ENCODE measurements around the gene UBN2. TPM values are rescaled to one million over a fixed set of nuclear protein-coding genes. Genes with fewer than 3 reads are reported as not detected.
A peak's percentile ranks its signal among the peaks of the same experiment; 100 is the strongest.
"Not testable (repeated sequence)": the region's sequence is repeated elsewhere in the genome, so short reads cannot be mapped to it uniquely, and the experiment has no call there.

Gene UBN2
- total RNA-seq, 3 donors from 2014 or later (not counting 1 experiment from before 2014, with no cell fraction given): 17.6 to 33.2 (median 21.2) TPM

GRCh38 chr7:139226158-139226515 lies 4.9 kb upstream of the UBN2 start:
- DNase-seq; H3K4me3 Mint-ChIP-seq; H3K27me3 ChIP-seq (ENCODE audit: control insufficient read depth, insufficient read depth, low read length); intact Hi-C loops (cut with micrococcal nuclease); H3K9me3 ChIP-seq (ENCODE audit: control insufficient read depth, insufficient read depth, low read length); H3K4me1 ChIP-seq (ENCODE audit: control insufficient read depth, insufficient read depth, low read length); H3K27ac Mint-ChIP-seq; H3K27ac ChIP-seq (ENCODE audit: low read length); H3K9me3 Mint-ChIP-seq; H3K4me3 ChIP-seq (ENCODE audit: low read length); H3K36me3 ChIP-seq (ENCODE audit: control insufficient read depth, insufficient read depth, low read length); ATAC-seq; H3K36me3 Mint-ChIP-seq: not testable (repeated sequence)
- peaks cover 15 to 38% of the 10 kb centered on the region in 2 donors for H3K27me3 Mint-ChIP-seq (ENCODE audit: low read depth in 2 of 2)
- WGBS (ENCODE audit: insufficient coverage): 98% methylated on average over 23 of the region's 23 CpGs
- peaks cover 8 to 15% of the 10 kb centered on the region in 2 donors for H3K4me1 Mint-ChIP-seq

GRCh38 chr7:139226988-139227488 lies 4.0 kb upstream of the UBN2 start:
- DNase-seq; intact Hi-C loops (cut with micrococcal nuclease): not testable (repeated sequence)

GRCh38 chr7:139230023-139230422 lies 1.0 kb upstream of the UBN2 start:
- H3K9me3 ChIP-seq (ENCODE audit: control insufficient read depth, insufficient read depth, low read length): no peaks in the 10 kb centered on the region
- Mint-ChIP-seq H3K27ac (peak overlapping the region; percentile 94 to 95), H3K4me1 (peaks cover 22 to 28% of the 10 kb centered on the region in 2 donors), H3K27me3 (ENCODE audit: low read depth in 2 of 2) (peaks cover 3 to 6% of the 10 kb centered on the region in 2 donors), H3K4me3 (peak overlapping the region; percentile 99), H3K36me3 (no peaks in the 10 kb centered on the region), H3K9me3 (no peaks in the 10 kb centered on the region)
- no peaks in the 10 kb centered on the region for H3K27me3 ChIP-seq (ENCODE audit: control insufficient read depth, insufficient read depth, low read length)
- no peak for ATAC-seq
- H3K4me3 ChIP-seq (ENCODE audit: low read length): no peak overlapping the region
- H3K4me1 ChIP-seq (ENCODE audit: control insufficient read depth, insufficient read depth, low read length): peaks cover 12% of the 10 kb centered on the region
- 93% methylated on average over 8 of the region's 8 CpGs for WGBS (ENCODE audit: insufficient coverage)
- no peaks in the 10 kb centered on the region for H3K36me3 ChIP-seq (ENCODE audit: control insufficient read depth, insufficient read depth, low read length)
- DNase-seq: no peak
- H3K27ac ChIP-seq (ENCODE audit: low read length): no peak overlapping the region
- no peak for TF ChIP-seq CTCF (IDR thresholded peaks at IDR 0.05)
- intact Hi-C loops (cut with micrococcal nuclease): no loop called here

More at GRCh38 chr7:139226988-139227488, 4.0 kb upstream of the UBN2 start:
- H3K27ac Mint-ChIP-seq; H3K9me3 Mint-ChIP-seq; H3K4me3 ChIP-seq (ENCODE audit: low read length); H3K4me1 ChIP-seq (ENCODE audit: control insufficient read depth, insufficient read depth, low read length); ATAC-seq; H3K36me3 Mint-ChIP-seq; H3K27me3 ChIP-seq (ENCODE audit: control insufficient read depth, insufficient read depth, low read length); H3K27ac ChIP-seq (ENCODE audit: low read length); H3K36me3 ChIP-seq (ENCODE audit: control insufficient read depth, insufficient read depth, low read length); H3K4me3 Mint-ChIP-seq; H3K9me3 ChIP-seq (ENCODE audit: control insufficient read depth, insufficient read depth, low read length): not testable (repeated sequence)
- Mint-ChIP-seq H3K27me3 (ENCODE audit: low read depth in 2 of 2) (peaks cover 12 to 28% of the 10 kb centered on the region in 2 donors), H3K4me1 (peaks cover 11 to 16% of the 10 kb centered on the region in 2 donors)
- 95% methylated on average over 7 of the region's 8 CpGs for WGBS (ENCODE audit: insufficient coverage)

GRCh38 chr7:139230484-139230773 lies 608 bp upstream of the UBN2 start:
- H3K36me3 Mint-ChIP-seq: no peaks in the 10 kb centered on the region
- Histone ChIP-seq H3K36me3 (ENCODE audit: control insufficient read depth, insufficient read depth, low read length) (no peaks in the 10 kb centered on the region), H3K9me3 (ENCODE audit: control insufficient read depth, insufficient read depth, low read length) (no peaks in the 10 kb centered on the region), H3K4me1 (ENCODE audit: control insufficient read depth, insufficient read depth, low read length) (peaks cover 12% of the 10 kb centered on the region), H3K4me3 (ENCODE audit: low read length) (peak overlapping the region; percentile 100), H3K27ac (ENCODE audit: low read length) (peak overlapping the region; percentile 92), H3K27me3 (ENCODE audit: control insufficient read depth, insufficient read depth, low read length) (no peaks in the 10 kb centered on the region)
- peaks cover 3 to 6% of the 10 kb centered on the region in 2 donors for H3K27me3 Mint-ChIP-seq (ENCODE audit: low read depth in 2 of 2)
- H3K9me3 Mint-ChIP-seq: no peaks in the 10 kb centered on the region
- WGBS (ENCODE audit: insufficient coverage): 3% methylated on average over 12 of the region's 12 CpGs
- peak overlapping the region; percentile 94 to 95 for H3K27ac Mint-ChIP-seq
- TF ChIP-seq CTCF (IDR thresholded peaks at IDR 0.05): no peak
- H3K4me3 Mint-ChIP-seq: peak overlapping the region; percentile 99
- H3K4me1 Mint-ChIP-seq: peaks cover 22 to 28% of the 10 kb centered on the region in 2 donors
- ATAC-seq: no peak
- intact Hi-C loops (cut with micrococcal nuclease): no loop called here
- no peak for DNase-seq
